ENCODE results near the gene RPRM.
"Not testable (repeated sequence)": the region's sequence is repeated elsewhere in the genome, so short reads cannot be mapped to it uniquely, and the experiment has no call there.

The RPRM gene

GRCh38 chr2:153461453-153461852 lies 17.1 kb downstream of the RPRM start:
- DNase-seq: no peak

DNA sequence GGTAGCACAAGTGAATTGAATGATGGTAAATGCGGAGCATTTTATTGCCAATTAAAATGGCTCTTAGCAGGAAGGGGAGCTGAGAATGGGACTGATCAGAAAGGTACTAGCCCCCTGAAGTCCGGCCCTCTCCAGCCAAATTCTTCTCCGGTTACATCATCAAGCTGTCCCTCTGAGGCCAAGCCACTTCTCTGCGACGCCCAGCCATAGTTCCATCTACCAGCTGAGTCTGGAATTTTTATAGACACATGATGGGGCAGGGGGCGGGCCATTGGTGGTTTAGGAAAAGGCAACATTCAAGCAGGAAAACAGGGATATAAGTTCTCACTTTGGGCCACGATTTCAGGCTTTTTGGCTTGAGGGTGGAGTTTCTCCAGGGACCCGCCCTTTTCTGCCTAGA lies 22.7 kb downstream of the RPRM start:
- no peak for DNase-seq

- no peak for DNase-seq
Observed at GRCh38 chr2:153455403-153455802, 23.2 kb downstream of the RPRM start.

DNA sequence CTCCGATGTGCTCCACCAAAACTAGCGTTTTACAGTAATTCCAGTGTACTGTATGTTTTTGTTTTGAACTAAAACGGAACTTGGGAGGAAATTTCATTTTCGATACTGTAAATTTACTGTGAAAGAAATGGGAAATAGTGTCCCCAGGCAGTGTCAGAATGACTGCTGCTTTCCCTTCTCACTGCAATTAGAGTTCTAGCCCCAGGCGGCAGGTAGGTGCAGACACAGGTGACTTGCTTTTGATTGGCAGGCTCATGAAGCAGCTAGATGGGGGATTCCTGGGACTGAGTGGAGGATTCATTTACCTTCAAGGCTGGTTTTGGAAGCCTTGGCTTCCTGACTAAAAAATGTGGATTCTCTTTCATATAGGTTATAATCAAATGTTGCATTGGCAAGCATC lies 27.0 kb downstream of the RPRM start:
- DNase-seq: no peak

DNA sequence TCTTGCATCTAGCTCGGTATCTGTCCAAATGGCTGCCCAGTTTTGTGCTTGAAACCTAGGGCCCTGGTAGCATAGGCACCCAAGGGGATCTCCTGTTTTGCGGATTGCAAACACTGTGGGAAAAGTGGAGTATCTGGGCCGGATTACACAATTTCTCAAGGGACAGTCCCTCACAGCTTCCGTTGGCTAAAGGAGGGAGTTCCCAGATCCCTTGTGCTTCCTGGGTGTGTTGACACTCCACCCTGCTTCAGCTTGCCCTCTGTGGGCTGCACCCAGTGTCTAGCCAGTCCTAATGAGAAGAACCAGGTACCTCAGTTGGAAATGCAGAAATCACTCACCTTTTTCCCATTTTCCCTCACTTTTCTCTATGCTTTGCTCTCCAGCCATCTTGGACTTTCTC lies 35.5 kb downstream of the RPRM start:
- no peak for DNase-seq

DNA sequence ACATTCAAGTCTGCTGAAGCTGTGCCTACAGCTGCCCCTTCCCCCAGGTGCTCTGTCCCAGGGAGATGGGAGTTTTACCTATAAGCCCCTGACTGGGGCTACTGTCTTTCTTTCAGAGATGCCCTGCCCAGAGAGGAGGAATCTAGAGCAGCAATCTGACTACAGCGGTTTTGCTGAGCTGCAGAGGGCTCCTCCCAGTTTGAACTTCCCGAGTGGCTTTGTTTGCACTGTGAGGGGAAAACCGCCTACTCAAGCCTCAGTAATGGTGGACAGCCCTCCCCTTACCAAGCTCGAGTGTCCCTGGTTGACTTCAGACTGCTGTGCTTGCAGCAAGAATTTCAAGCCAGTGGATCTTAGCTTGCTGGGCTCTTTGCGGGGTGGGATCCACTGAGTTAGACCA lies 35.9 kb downstream of the RPRM start:
- DNase-seq: not testable (repeated sequence)

- DNase-seq: not testable (repeated sequence)
Observed at GRCh38 chr2:153440090-153440489, 38.5 kb downstream of the RPRM start.

GRCh38 chr2:153433403-153433802 lies 45.2 kb downstream of the RPRM start:
- DNase-seq: no peak

GRCh38 chr2:153432381-153432780 lies 46.2 kb downstream of the RPRM start:
- no peak for DNase-seq

DNA sequence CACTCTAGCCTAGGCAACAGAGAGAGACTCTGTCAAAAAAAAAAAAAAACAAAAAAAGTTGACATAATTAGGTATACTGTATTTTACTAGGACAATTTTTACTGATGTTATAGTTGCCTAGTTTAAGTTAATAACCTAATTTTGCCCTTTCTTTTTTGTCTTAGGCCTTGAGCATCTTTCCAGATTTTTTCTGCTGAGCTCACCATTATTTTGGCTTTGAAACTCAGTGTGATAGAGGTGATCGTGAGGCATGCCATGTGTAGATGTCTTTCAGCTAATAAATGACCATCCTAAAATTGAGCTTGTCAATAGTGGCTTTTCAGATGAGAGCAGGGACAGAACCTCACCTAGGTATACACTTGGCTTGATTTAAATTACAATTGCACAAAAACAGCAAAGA lies 47.4 kb downstream of the RPRM start:
- DNase-seq: no peak

All from hypothalamus (tissue), 51 donors.